CD4-positive, alpha-beta T cell treated with Interleukin-1 beta for 1 hour (primary cell): ENCODE data around the gene STARD4.

Experiments
- DNase-seq, 2 donors: peaks; one replicate each; pipeline ENCODE4 v3.0.0-alpha.2; 2020 to 2022

Gene STARD4

GRCh38 chr5:111512375-111513130, at the start of gene STARD4:
Gene STARD4 (minus strand): TSS chr5:111512535. CDS start chr5:111507433, 5,102 bp downstream.
- DNase-seq: peak; percentile 95 to 96

GRCh38 chr5:111559680-111560079, 47.3 kb upstream of the STARD4 start:
- DNase-seq: no peak

GRCh38 chr5:111557686-111558085, 45.4 kb upstream of the STARD4 start:
- DNase-seq: no peak

GRCh38 chr5:111557111-111557510, 44.8 kb upstream of the STARD4 start:
- no peak for DNase-seq

GRCh38 chr5:111556501-111556900, 44.2 kb upstream of the STARD4 start:
- no peak for DNase-seq

- no peak for DNase-seq
Measured at GRCh38 chr5:111555760-111556159, 43.4 kb upstream of the STARD4 start.

GRCh38 chr5:111553868-111554267, 41.5 kb upstream of the STARD4 start:
- no peak for DNase-seq

- no peak for DNase-seq
Measured at GRCh38 chr5:111552896-111553295, 40.6 kb upstream of the STARD4 start.

GRCh38 chr5:111552492-111552891, 40.2 kb upstream of the STARD4 start:
- DNase-seq: no peak

GRCh38 chr5:111551569-111552275, 39.4 kb upstream of the STARD4 start:
- no peak for DNase-seq

- DNase-seq: no peak
Measured at GRCh38 chr5:111551161-111551560, 38.8 kb upstream of the STARD4 start.

- peak; percentile 62 to 72 for DNase-seq
Measured at GRCh38 chr5:111550282-111551020, 38.1 kb upstream of the STARD4 start.

GRCh38 chr5:111548992-111549649, 36.8 kb upstream of the STARD4 start:
- no peak for DNase-seq

- DNase-seq: no peak
Measured at GRCh38 chr5:111548348-111548950, 36.1 kb upstream of the STARD4 start.

- no peak for DNase-seq
Measured at GRCh38 chr5:111545031-111545430, 32.7 kb upstream of the STARD4 start.

- DNase-seq: no peak
Measured at GRCh38 chr5:111537141-111538024, 25.0 kb upstream of the STARD4 start.

GRCh38 chr5:111535879-111536549, 23.7 kb upstream of the STARD4 start:
- DNase-seq: no peak

- no peak for DNase-seq
Measured at GRCh38 chr5:111532886-111533582, 20.7 kb upstream of the STARD4 start.

- peak; percentile 89 to 93 for DNase-seq
Measured at GRCh38 chr5:111530298-111530740, 18.0 kb upstream of the STARD4 start.

GRCh38 chr5:111528056-111528455, 15.7 kb upstream of the STARD4 start:
- no peak for DNase-seq
